ENCODE results near the gene MET.

The MET gene

GRCh38 chr7:116699722-116700120, 27.7 kb downstream of the MET start:
- no peak overlapping the region for H3K4me3 ChIP-seq (ENCODE audit: low read length)
- no peaks in the 10 kb centered on the region for H3K9me3 ChIP-seq (replicated peaks; ENCODE audit: low read length)
- H3K4me1 ChIP-seq (ENCODE audit: control insufficient read depth, insufficient read depth, low read length), result peaks cover 19% of the 10 kb centered on the region
- H3K4me2 ChIP-seq (ENCODE audit: low read length), result no peak overlapping the region
- H3K36me3 ChIP-seq (ENCODE audit: insufficient read depth, low read length), result peaks cover 62% of the 10 kb centered on the region
- no peak overlapping the region for H3K9ac ChIP-seq (ENCODE audit: low read depth, low read length)
- H3K27me3 ChIP-seq (ENCODE audit: control insufficient read depth, insufficient read depth, low read length), result no peaks in the 10 kb centered on the region

- Histone ChIP-seq H3K36me3 (ENCODE audit: insufficient read depth, low read length) (peaks cover 38% of the 10 kb centered on the region), H3K9me3 (replicated peaks; ENCODE audit: low read length) (no peaks in the 10 kb centered on the region), H3K4me3 (ENCODE audit: low read length) (no peak overlapping the region), H3K9ac (ENCODE audit: low read depth, low read length) (no peak overlapping the region), H3K4me1 (ENCODE audit: control insufficient read depth, insufficient read depth, low read length) (peaks cover 43% of the 10 kb centered on the region), H3K4me2 (ENCODE audit: low read length) (no peak overlapping the region), H3K27me3 (ENCODE audit: control insufficient read depth, insufficient read depth, low read length) (no peaks in the 10 kb centered on the region)
Observed at GRCh38 chr7:116702046-116702785, 30.2 kb downstream of the MET start.

GRCh38 chr7:116704650-116705228, 32.7 kb downstream of the MET start:
- H3K4me3 ChIP-seq (ENCODE audit: low read length), result no peak overlapping the region
- peaks cover 68% of the 10 kb centered on the region for H3K4me1 ChIP-seq (ENCODE audit: control insufficient read depth, insufficient read depth, low read length)
- no peaks in the 10 kb centered on the region for H3K9me3 ChIP-seq (replicated peaks; ENCODE audit: low read length)
- peak overlapping the region; percentile 13 for H3K4me2 ChIP-seq (ENCODE audit: low read length)
- no peak overlapping the region for H3K9ac ChIP-seq (ENCODE audit: low read depth, low read length)
- H3K27me3 ChIP-seq (ENCODE audit: control insufficient read depth, insufficient read depth, low read length), result no peaks in the 10 kb centered on the region
- peaks cover 30% of the 10 kb centered on the region for H3K36me3 ChIP-seq (ENCODE audit: insufficient read depth, low read length)

GRCh38 chr7:116705419-116705818, 33.4 kb downstream of the MET start:
- Histone ChIP-seq H3K4me2 (ENCODE audit: low read length) (peak overlapping the region; percentile 22), H3K9ac (ENCODE audit: low read depth, low read length) (no peak overlapping the region), H3K27me3 (ENCODE audit: control insufficient read depth, insufficient read depth, low read length) (no peaks in the 10 kb centered on the region), H3K4me1 (ENCODE audit: control insufficient read depth, insufficient read depth, low read length) (peaks cover 75% of the 10 kb centered on the region), H3K9me3 (replicated peaks; ENCODE audit: low read length) (no peaks in the 10 kb centered on the region), H3K4me3 (ENCODE audit: low read length) (no peak overlapping the region), H3K36me3 (ENCODE audit: insufficient read depth, low read length) (peaks cover 24% of the 10 kb centered on the region)

GRCh38 chr7:116706668-116707126, 34.7 kb downstream of the MET start:
- Histone ChIP-seq H3K4me3 (ENCODE audit: low read length) (peak overlapping the region; percentile 34), H3K4me2 (ENCODE audit: low read length) (peak overlapping the region; percentile 73), H3K9me3 (replicated peaks; ENCODE audit: low read length) (no peaks in the 10 kb centered on the region), H3K4me1 (ENCODE audit: control insufficient read depth, insufficient read depth, low read length) (peaks cover 87% of the 10 kb centered on the region), H3K36me3 (ENCODE audit: insufficient read depth, low read length) (peaks cover 19% of the 10 kb centered on the region), H3K9ac (ENCODE audit: low read depth, low read length) (peak overlapping the region; percentile 54), H3K27me3 (ENCODE audit: control insufficient read depth, insufficient read depth, low read length) (no peaks in the 10 kb centered on the region)

GRCh38 chr7:116707289-116707688, 35.3 kb downstream of the MET start:
- Histone ChIP-seq H3K4me3 (ENCODE audit: low read length) (peak overlapping the region; percentile 34), H3K4me1 (ENCODE audit: control insufficient read depth, insufficient read depth, low read length) (peaks cover 89% of the 10 kb centered on the region), H3K36me3 (ENCODE audit: insufficient read depth, low read length) (peaks cover 22% of the 10 kb centered on the region), H3K27me3 (ENCODE audit: control insufficient read depth, insufficient read depth, low read length) (no peaks in the 10 kb centered on the region), H3K9me3 (replicated peaks; ENCODE audit: low read length) (no peaks in the 10 kb centered on the region), H3K4me2 (ENCODE audit: low read length) (peak overlapping the region; percentile 73), H3K9ac (ENCODE audit: low read depth, low read length) (peak overlapping the region; percentile 54)

DNA sequence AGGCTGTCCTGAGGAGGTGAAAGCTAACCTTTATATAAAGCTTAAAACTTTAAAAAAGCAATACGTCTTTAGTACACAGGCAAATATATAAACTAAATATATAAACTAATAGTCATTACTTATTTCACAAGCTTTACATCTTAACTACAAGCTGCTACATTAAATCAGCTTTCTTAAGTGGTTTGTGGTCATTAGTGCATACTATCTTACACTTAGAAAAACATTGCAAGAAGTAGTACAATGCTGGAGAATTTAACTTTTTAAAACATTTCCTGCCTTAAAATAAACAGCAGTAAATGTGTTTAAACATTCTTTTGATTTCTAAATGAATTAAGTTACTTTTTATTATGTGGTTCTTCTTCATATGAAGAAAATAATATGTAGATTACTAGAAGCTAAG, 36.3 kb downstream of the MET start:
- Histone ChIP-seq H3K36me3 (ENCODE audit: insufficient read depth, low read length) (peaks cover 14% of the 10 kb centered on the region), H3K4me3 (ENCODE audit: low read length) (no peak overlapping the region), H3K4me2 (ENCODE audit: low read length) (peak overlapping the region; percentile 24), H3K9me3 (replicated peaks; ENCODE audit: low read length) (no peaks in the 10 kb centered on the region), H3K4me1 (ENCODE audit: control insufficient read depth, insufficient read depth, low read length) (peaks cover 83% of the 10 kb centered on the region), H3K27me3 (ENCODE audit: control insufficient read depth, insufficient read depth, low read length) (no peaks in the 10 kb centered on the region), H3K9ac (ENCODE audit: low read depth, low read length) (peak overlapping the region; percentile 4)

- Histone ChIP-seq H3K4me3 (ENCODE audit: low read length) (no peak overlapping the region), H3K4me2 (ENCODE audit: low read length) (peak overlapping the region; percentile 24), H3K27me3 (ENCODE audit: control insufficient read depth, insufficient read depth, low read length) (no peaks in the 10 kb centered on the region), H3K4me1 (ENCODE audit: control insufficient read depth, insufficient read depth, low read length) (peaks cover 89% of the 10 kb centered on the region), H3K9ac (ENCODE audit: low read depth, low read length) (peak overlapping the region; percentile 4), H3K9me3 (replicated peaks; ENCODE audit: low read length) (no peaks in the 10 kb centered on the region), H3K36me3 (ENCODE audit: insufficient read depth, low read length) (peaks cover 14% of the 10 kb centered on the region)
Observed at GRCh38 chr7:116708861-116709260, 36.9 kb downstream of the MET start.

DNA sequence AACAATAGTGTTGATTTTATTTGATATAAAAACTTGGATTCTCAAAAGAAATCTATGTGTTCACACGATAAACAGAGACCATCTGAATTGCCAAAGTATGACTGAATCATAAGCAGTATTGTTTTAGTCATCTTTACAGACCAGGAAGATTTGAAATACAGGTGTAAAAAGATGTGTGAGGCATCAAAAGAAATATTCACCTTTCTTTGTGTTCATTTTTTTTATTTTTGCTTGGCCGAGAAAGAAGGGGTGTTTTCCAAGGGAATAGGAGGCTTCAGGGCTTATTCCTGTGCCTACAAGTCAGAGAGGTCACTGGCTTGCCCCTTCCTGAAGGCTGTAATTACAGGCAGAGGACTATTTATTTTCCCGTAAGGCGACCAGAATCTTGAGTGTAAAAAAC, 37.3 kb downstream of the MET start:
- peak overlapping the region; percentile 24 for H3K4me2 ChIP-seq (ENCODE audit: low read length)
- no peaks in the 10 kb centered on the region for H3K27me3 ChIP-seq (ENCODE audit: control insufficient read depth, insufficient read depth, low read length)
- peaks cover 90% of the 10 kb centered on the region for H3K4me1 ChIP-seq (ENCODE audit: control insufficient read depth, insufficient read depth, low read length)

GRCh38 chr7:116710764-116711452, 38.9 kb downstream of the MET start:
- H3K36me3 ChIP-seq (ENCODE audit: insufficient read depth, low read length), result peaks cover 10% of the 10 kb centered on the region
- H3K9me3 ChIP-seq (replicated peaks; ENCODE audit: low read length), result no peaks in the 10 kb centered on the region
- no peak overlapping the region for H3K4me3 ChIP-seq (ENCODE audit: low read length)
- H3K4me2 ChIP-seq (ENCODE audit: low read length), result peak overlapping the region; percentile 18
- no peaks in the 10 kb centered on the region for H3K27me3 ChIP-seq (ENCODE audit: control insufficient read depth, insufficient read depth, low read length)
- peaks cover 90% of the 10 kb centered on the region for H3K4me1 ChIP-seq (ENCODE audit: control insufficient read depth, insufficient read depth, low read length)
- no peak overlapping the region for H3K9ac ChIP-seq (ENCODE audit: low read depth, low read length)

More for the DNA sequence above, 37.3 kb downstream of the MET start:
- Histone ChIP-seq H3K9ac (ENCODE audit: low read depth, low read length) (no peak overlapping the region), H3K4me3 (ENCODE audit: low read length) (no peak overlapping the region), H3K36me3 (ENCODE audit: insufficient read depth, low read length) (peaks cover 10% of the 10 kb centered on the region), H3K9me3 (replicated peaks; ENCODE audit: low read length) (no peaks in the 10 kb centered on the region)

- Histone ChIP-seq H3K4me2 (ENCODE audit: low read length) (no peak overlapping the region), H3K4me3 (ENCODE audit: low read length) (no peak overlapping the region), H3K36me3 (ENCODE audit: insufficient read depth, low read length) (peaks cover 10% of the 10 kb centered on the region), H3K4me1 (ENCODE audit: control insufficient read depth, insufficient read depth, low read length) (peaks cover 89% of the 10 kb centered on the region), H3K9me3 (replicated peaks; ENCODE audit: low read length) (no peaks in the 10 kb centered on the region), H3K27me3 (ENCODE audit: control insufficient read depth, insufficient read depth, low read length) (no peaks in the 10 kb centered on the region), H3K9ac (ENCODE audit: low read depth, low read length) (no peak overlapping the region)
Observed at GRCh38 chr7:116711790-116712189, 39.8 kb downstream of the MET start.

Data from skeletal muscle satellite cell (primary cell).